CD1c-positive myeloid dendritic cell (primary cell): Measurements from ENCODE around the gene GPR137.
A peak's percentile ranks its signal among the peaks of the same experiment; 100 is the strongest.
"Not testable (repeated sequence)": the region's sequence is repeated elsewhere in the genome, so short reads cannot be mapped to it uniquely, and the experiment has no call there.

ENCODE experiments used
- DNase-seq: peaks from one replicate; pipeline ENCODE4 v3.0.0-alpha.2; 2016; ENCODE audit errors: extremely low spot score

The GPR137 gene

DNA sequence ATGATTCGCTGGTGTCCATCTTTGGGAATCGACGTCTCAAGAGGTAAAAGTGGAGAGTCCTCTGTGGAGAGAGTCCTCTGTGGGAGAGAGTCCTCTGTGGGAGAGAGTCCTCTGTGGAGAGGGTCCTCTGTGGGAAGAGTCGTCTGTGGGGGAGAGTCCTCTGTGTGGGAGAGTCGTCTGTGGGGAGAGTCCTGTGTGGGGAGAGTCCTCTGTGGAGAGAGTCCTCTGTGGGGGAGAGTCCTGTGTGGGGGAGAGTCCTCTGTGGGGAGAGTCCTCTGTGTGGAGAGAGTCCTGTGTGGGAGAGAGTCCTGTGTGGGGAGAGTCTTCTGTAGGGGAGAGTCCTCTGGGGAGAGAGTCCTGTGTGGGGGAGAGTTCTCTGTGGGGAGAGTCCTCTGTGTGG lies 35.4 kb downstream of the GPR137 start:
- no peak for DNase-seq

DNA sequence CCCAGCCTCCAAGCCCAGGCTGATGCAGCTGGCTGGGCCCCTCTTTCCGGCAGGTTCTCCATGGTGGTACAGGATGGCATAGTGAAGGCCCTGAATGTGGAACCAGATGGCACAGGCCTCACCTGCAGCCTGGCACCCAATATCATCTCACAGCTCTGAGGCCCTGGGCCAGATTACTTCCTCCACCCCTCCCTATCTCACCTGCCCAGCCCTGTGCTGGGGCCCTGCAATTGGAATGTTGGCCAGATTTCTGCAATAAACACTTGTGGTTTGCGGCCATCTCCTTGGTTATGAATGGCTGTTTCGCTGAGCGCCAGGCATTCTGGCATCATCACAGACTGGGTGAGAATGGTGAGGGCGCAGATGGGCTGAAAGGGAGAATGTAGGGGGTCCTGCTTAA lies 35.9 kb downstream of the GPR137 start:
- DNase-seq, result no peak

DNA sequence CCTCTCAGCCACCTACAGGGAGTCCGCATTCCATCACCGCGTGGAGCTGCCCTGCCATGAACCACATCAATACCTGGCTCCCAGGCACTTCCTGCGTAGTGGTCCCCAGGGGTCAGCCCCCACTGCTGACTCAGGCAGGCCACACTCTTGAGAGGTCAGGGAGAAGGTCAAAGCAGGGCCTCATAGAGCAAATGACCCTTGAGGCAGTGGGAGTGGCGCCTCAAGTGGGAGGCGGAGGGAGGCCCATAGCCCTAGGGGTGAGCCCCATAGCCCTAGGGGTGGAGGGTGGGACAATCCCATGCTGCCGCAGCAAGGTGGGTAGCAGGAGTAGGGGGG lies 37.2 kb downstream of the GPR137 start:
- no peak for DNase-seq

DNA sequence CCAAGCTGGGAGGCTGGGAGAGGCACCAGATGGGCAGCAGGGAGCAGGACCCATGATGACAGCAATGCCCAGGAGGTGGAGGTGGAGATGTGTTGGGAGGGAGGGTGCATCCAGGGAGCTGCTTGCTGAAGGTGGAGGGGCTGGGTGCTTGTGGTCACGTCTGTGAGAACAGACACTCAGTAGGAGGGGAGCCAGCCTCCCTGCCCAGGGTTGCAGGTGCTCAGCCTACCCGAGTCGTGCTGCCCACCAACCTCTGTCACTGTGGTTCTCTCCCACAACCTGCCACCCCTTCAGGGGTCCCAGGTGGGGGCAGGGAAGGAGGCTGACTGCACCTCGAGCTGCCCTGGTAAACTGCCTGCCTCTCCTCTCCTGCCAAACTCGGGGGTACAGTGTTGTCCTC lies 37.7 kb downstream of the GPR137 start:
- DNase-seq, result no peak

DNA sequence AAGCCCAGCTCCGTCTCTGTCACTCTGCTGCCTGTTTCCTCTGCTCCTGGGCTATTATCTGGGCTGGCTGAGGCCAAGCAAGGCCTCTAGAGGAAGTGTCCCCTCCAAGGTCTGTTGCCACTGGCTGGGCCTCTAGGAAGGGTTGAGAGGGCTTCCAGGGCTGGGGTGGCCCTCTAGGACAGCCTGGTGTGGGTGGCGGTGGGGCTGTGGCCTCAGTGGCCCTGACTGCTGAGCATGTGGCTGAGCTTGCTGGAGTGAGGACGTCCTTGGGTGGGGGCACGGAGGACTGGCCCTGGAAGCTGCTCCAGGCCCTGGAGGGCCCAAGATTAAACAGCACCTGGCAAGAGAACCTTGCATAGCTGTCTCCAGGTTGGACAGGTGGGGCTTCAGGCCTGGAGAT lies 38.3 kb downstream of the GPR137 start:
- not testable (repeated sequence) for DNase-seq

DNA sequence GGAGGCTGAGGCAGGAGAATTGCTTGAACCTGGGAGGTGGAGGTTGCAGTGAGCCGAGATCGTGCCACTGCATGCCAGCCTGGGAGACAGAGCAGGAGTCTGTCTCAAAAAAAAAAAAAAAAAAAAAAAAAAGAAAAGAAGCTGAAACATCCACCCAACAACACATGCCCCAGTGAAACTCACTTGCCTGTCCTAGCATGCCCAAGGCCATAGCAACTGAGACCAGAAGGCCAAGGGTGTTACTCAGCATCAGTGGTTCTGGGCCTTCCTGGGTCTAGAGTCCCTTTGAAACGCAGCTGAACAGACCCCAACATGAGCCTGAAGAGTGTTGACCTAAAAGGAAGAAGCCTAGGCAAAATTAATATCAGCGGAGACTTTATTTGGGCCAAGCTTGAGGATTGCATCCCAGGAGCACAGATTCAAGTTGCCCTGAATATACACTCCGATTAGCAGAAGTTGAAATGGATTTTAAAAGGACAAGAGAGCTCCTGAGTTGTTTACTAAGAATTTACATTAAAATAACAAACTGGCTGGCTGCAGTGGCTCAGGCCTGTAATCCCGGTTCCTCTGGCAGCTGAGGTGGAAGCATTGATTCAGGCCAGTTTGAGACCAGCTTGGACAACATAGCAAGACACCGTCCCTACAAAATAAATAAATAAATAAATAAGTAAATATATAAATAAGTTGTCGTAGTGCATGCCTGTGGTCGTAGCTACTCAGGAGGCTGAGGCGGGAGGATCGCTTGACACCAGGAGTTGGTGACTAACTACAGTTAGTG lies 39.2 kb downstream of the GPR137 start:
- no peak for DNase-seq

DNA sequence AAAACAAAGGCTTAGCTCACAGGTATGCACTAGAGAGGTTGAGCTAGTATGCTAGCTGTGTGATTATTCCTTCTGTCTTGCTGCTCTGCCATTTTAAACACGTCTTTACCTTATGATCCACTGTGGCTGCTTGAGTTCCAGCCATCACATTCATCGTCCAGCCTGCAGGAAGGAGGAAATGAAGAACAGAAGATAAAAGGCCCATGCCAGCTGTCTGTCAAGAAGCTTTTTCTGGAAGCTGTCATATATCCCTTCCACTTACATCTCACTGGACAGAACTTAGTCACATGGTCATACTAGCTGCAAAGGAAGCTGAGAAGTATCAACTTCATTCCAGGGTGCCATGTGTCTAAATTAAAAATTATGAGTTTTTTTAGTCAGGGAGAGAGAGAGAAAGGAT lies 41.7 kb downstream of the GPR137 start:
- no peak for DNase-seq

DNA sequence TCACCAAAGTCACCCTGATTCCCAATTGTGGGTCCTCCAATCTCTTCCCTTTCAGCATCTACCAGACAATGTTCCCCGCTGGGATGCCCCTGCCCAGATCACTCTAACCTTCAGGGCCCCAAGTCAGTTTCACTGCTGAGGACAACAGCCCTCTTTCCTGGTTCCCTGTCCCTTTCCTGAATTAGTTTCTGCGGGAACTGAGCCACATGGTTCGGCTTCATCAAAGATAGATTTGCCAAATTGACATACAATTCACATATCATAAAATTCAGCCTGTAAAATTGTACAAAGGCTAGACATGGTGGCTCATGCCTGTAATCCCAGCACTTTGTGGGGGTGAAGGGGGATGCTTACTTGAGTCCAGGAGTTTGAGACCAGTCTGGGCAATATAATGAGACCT lies 42.3 kb downstream of the GPR137 start:
- no peak for DNase-seq

DNA sequence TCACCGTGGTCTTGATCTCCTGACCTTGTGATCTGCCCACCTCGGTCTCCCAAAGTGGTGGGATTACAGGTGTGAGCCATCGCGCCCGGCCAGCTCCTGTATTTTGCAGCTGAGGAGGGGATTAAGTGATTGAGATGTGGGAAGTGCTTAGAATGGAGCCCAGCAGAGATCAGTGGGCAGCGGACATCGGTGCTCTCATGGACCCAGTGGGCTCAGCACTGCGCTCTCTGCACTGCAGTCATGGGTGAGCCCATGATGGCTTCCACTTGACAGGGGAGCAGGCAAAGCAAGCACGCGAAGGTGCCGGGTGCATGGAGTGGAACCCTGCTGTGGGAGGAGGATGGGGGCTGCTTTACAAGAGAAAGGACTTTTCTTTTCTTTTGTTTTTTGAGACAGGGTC lies 45.2 kb downstream of the GPR137 start:
- DNase-seq, result no peak

DNA sequence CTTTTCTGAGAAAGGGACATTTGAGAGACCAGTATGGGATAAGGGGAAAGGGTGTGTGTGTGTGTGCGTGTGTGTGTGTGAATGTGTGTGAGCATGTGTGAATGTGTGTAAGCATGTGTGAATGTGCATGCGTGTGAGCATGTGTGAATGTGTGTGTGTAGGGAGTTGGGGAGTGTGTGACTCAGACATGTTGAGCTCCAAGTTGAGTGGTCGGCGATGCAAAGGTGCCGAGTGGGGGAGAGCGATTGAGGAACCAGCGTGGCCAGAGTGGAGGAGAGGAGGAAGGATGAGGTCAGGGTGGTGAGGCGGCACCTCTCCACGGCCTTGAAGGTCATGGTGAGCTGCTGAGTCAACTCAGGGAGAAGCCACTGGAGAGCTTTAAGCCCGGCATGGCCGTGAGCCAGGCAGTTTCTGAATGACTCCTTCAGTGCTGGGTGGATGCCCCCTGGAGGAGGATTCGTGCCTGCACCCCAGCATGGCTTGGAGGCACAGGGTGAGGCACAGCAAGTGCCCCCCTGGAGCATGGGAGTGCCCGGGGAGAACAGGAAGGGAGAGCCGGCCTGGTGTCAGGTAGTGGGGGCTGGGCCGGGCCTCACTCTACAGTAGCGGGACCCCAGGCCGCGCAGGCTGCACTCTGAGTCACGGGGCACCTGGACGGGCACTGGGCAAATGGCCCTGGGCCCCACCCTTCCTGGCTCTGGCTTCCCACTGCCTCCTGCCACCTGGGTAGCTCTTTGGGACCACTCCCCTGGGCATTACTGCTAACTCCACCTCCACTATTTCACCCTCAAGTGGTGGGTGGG lies 46.1 kb downstream of the GPR137 start:
- DNase-seq, result peak; percentile 94

DNA sequence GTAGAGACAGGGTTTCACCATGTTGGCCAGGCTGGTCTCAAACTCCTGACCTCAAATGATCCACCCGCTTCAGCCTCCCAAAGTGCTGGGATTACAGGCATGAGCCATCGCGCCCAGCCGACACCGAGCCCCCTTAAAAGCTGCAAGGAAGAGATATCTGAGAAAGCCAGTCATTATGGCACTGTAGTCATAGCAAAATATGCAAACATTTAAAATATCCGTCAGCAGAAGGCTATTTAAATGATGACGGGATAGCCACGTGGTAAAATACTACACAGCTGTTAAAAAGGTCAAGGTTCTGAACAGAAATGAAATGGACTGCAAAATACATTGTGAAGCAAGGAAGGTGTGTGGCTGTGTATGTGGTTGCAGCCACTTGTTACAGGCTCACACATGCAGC lies 47.9 kb downstream of the GPR137 start:
- DNase-seq, result no peak

DNA sequence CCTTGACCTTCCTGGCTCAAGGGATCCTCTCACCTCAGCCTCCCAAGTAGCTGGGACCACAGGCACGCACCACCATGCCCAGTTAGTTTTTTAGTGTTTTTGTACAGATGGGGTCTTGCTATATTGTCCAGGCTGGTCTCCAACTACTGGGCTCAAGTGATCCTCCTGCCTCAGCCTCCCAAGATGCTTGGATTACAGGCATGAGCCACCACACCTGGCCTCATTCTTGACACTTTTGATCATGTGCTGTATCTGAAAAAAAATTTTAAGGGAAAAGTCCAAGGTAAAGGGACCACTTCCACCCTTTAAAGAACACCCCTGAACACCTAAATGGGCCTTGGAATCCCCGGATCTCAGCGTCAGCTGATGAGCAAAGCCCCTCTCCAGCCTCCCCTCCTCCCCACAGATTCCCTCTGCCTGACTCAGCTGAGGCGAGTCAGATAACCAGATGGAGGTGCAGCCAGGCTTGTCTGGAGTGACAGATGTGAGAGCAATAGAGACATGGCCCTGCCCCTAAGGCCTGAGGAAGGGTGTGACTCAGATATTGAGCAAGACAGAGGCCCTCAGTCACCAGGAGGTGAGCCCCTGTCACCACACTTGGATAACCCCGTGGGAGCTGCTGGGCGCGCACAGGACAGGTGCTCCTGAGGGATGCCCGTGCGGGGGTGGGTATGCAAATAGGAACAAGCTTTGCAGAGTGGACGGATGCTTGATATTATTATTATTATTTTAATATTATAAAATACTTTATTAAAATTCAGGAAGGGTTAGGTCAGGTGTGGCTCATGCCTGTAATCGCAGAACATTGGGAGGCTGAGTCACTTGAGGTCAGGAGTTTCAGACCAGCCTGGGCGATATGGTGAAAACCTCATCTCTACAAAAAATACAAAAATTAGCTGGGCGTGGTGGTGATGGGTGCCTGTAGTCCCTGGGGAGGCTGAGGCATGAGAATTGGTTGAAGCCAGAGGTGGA lies 49.4 kb downstream of the GPR137 start:
- peak; percentile 75 for DNase-seq

DNA sequence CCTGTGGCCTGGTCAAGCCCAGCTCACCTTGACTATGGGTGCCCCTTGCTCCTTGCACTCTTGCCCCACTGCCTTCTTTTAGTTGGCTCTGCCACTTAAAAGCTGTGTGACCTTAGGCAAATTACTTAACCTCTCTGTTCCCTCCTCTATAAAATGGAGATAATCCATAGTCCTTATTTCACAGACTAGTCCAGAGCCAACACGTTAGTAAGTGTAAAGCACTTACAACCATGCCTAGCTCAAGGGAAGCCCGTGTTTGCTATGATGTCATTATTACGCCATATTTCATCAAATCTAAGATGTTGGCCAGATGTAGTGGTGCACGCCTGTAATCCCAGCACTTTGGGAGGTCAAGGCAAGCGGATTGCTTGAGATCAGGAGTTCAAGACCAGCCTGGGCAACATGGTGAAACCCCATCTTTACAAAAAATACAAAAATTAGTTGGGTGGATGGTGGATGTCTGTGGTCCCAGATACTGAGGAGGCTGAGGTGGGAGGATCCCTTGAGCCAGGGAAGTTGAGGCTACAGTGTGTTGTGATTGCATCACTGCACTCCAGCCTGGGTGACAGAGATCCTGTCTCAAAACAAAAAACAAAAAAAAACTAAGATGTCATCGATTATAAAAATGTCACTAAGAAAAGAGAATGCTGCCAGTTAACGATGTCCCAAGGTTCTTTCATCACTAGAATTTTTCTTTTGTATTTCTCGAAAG lies 52.0 kb downstream of the GPR137 start:
- DNase-seq, result no peak

DNA sequence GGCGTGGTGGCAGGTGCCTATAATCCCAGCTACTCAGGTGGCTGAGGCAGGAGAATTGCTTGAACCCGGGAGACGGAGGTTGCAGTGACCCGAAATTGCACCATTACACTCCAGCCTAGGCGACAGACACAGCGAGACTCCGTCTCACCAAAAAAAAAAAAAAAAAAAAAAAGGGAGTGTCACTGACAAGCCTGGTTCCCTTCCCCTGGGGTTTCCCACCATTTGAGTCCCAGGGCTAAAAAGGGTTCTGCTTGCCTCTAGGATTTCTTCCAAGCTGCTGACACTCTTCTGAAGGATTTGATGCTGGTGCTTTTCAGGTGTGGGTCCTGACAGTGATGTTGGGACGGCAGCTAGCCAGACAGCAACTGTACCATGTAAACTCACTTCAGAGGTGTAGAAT lies 53.1 kb downstream of the GPR137 start:
- no peak for DNase-seq
